IPS DF 6.9 (cell line): ENCODE results near the gene TRPC4.

ENCODE experiments used
- DNase-seq: peaks from one replicate; pipeline ENCODE4 v3.0.0-alpha.2; 2013; ENCODE audit warnings: low read depth, low spot score
- H3K27ac ChIP-seq: one replicate; pipeline ENCODE4 v1.5.1; 2013; ENCODE audit warnings: low read length, control low read depth
- H3K27me3 ChIP-seq: 2 replicates; pipeline ENCODE4 v1.6.1; 2013; ENCODE audit warnings: mild to moderate bottlenecking, low read length; ENCODE audit not compliant: control insufficient read depth, insufficient read depth
- H3K36me3 ChIP-seq: 2 replicates; pipeline ENCODE4 v1.6.1; 2013; ENCODE audit warnings: low read length; ENCODE audit not compliant: control insufficient read depth, insufficient read depth
- H3K4me1 ChIP-seq: 2 replicates; pipeline ENCODE4 v1.6.1; 2013; ENCODE audit warnings: low read length; ENCODE audit not compliant: control insufficient read depth, insufficient read depth
- H3K4me3 ChIP-seq: 2 replicates; pipeline ENCODE4 v1.5.1; 2013; ENCODE audit warnings: mild to moderate bottlenecking, low read length
- H3K9me3 ChIP-seq: 2 replicates; pipeline ENCODE4 v1.6.1; 2013; ENCODE audit warnings: low read length, inconsistent platforms; ENCODE audit not compliant: control insufficient read depth, insufficient read depth
- WGBS: extraction: QIAGEN DNeasy Blood & Tissue Kit; methylation state at CpG from one replicate; pipeline ENCODE4 v1.1.7; 2013; ENCODE audit warnings: mixed read lengths, missing lambda C conversion rate; ENCODE audit not compliant: insufficient read length, insufficient coverage; 5-methylcytosine and 5-hydroxymethylcytosine counted together

Gene TRPC4

GRCh38 chr13:37700887-37701286, 168.7 kb downstream of the TRPC4 start:
- DNase-seq = no peak
- Histone ChIP-seq H3K36me3 (no peaks in the 10 kb centered on the region), H3K27me3 (no peaks in the 10 kb centered on the region), H3K27ac (no peak overlapping the region), H3K4me1 (no peaks in the 10 kb centered on the region), H3K9me3 (no peaks in the 10 kb centered on the region), H3K4me3 (no peak overlapping the region)
- no CpG with 5 or more reads among the region's 2 CpGs for WGBS

GRCh38 chr13:37695200-37695599, 174.4 kb downstream of the TRPC4 start:
- H3K9me3 ChIP-seq = no peaks in the 10 kb centered on the region
- no peak for DNase-seq

GRCh38 chr13:37690361-37690760, 179.2 kb downstream of the TRPC4 start:
- H3K4me1 ChIP-seq = no peaks in the 10 kb centered on the region
- WGBS = no CpG with 5 or more reads among the region's 5 CpGs
- no peak overlapping the region for H3K27ac ChIP-seq
- H3K36me3 ChIP-seq = no peaks in the 10 kb centered on the region
- DNase-seq = no peak
- H3K27me3 ChIP-seq = no peaks in the 10 kb centered on the region
- H3K4me3 ChIP-seq = no peak overlapping the region
- no peaks in the 10 kb centered on the region for H3K9me3 ChIP-seq

More at GRCh38 chr13:37695200-37695599, 174.4 kb downstream of the TRPC4 start:
- Histone ChIP-seq H3K27ac (no peak overlapping the region), H3K4me1 (no peaks in the 10 kb centered on the region), H3K4me3 (no peak overlapping the region), H3K36me3 (no peaks in the 10 kb centered on the region), H3K27me3 (no peaks in the 10 kb centered on the region)
- WGBS = 100% methylated on average over 1 of the region's 3 CpGs

- H3K4me3 ChIP-seq = no peak overlapping the region
- WGBS = no CpG with 5 or more reads among the region's 2 CpGs
- no peaks in the 10 kb centered on the region for H3K4me1 ChIP-seq
- no peak overlapping the region for H3K27ac ChIP-seq
- no peaks in the 10 kb centered on the region for H3K27me3 ChIP-seq
- H3K9me3 ChIP-seq = no peaks in the 10 kb centered on the region
- no peaks in the 10 kb centered on the region for H3K36me3 ChIP-seq
- no peak for DNase-seq
Observed at GRCh38 chr13:37686501-37686900, 183.1 kb downstream of the TRPC4 start.

- Histone ChIP-seq H3K9me3 (no peaks in the 10 kb centered on the region), H3K36me3 (no peaks in the 10 kb centered on the region), H3K4me3 (no peak overlapping the region), H3K27me3 (no peaks in the 10 kb centered on the region), H3K27ac (no peak overlapping the region), H3K4me1 (no peaks in the 10 kb centered on the region)
- no CpG with 5 or more reads among the region's 5 CpGs for WGBS
- DNase-seq = no peak
Observed at GRCh38 chr13:37685206-37685605, 184.4 kb downstream of the TRPC4 start.

- Histone ChIP-seq H3K4me1 (no peaks in the 10 kb centered on the region), H3K4me3 (no peak overlapping the region), H3K9me3 (no peaks in the 10 kb centered on the region), H3K27me3 (no peaks in the 10 kb centered on the region), H3K36me3 (no peaks in the 10 kb centered on the region), H3K27ac (no peak overlapping the region)
- no peak for DNase-seq
- no CpG with 5 or more reads among the region's 3 CpGs for WGBS
Observed at GRCh38 chr13:37682496-37682895, 187.1 kb downstream of the TRPC4 start.

- H3K4me1 ChIP-seq = no peaks in the 10 kb centered on the region
- no peak overlapping the region for H3K4me3 ChIP-seq
- no peaks in the 10 kb centered on the region for H3K27me3 ChIP-seq
- no CpG with 5 or more reads among the region's 6 CpGs for WGBS
- no peak for DNase-seq
- H3K27ac ChIP-seq = no peak overlapping the region
- no peaks in the 10 kb centered on the region for H3K9me3 ChIP-seq
- no peaks in the 10 kb centered on the region for H3K36me3 ChIP-seq
Observed at GRCh38 chr13:37681281-37682032, 188.1 kb downstream of the TRPC4 start.

GRCh38 chr13:37680137-37680536, 189.4 kb downstream of the TRPC4 start:
- DNase-seq = no peak

GRCh38 chr13:37679043-37679442, 190.5 kb downstream of the TRPC4 start:
- Histone ChIP-seq H3K4me1 (no peaks in the 10 kb centered on the region), H3K4me3 (no peak overlapping the region), H3K27ac (no peak overlapping the region), H3K9me3 (no peaks in the 10 kb centered on the region), H3K27me3 (no peaks in the 10 kb centered on the region), H3K36me3 (no peaks in the 10 kb centered on the region)
- no CpG with 5 or more reads among the region's 2 CpGs for WGBS
- DNase-seq = no peak

More at GRCh38 chr13:37680137-37680536, 189.4 kb downstream of the TRPC4 start:
- Histone ChIP-seq H3K27ac (no peak overlapping the region), H3K4me3 (no peak overlapping the region), H3K27me3 (no peaks in the 10 kb centered on the region), H3K9me3 (no peaks in the 10 kb centered on the region), H3K4me1 (no peaks in the 10 kb centered on the region), H3K36me3 (no peaks in the 10 kb centered on the region)
- WGBS = no CpG with 5 or more reads among the region's 5 CpGs

- H3K4me1 ChIP-seq = no peaks in the 10 kb centered on the region
- H3K27ac ChIP-seq = no peak overlapping the region
- WGBS = no CpG with 5 or more reads among the region's 1 CpG
- no peaks in the 10 kb centered on the region for H3K36me3 ChIP-seq
- no peak overlapping the region for H3K4me3 ChIP-seq
- no peak for DNase-seq
- no peaks in the 10 kb centered on the region for H3K27me3 ChIP-seq
- no peaks in the 10 kb centered on the region for H3K9me3 ChIP-seq
Observed at GRCh38 chr13:37669845-37670244, 199.7 kb downstream of the TRPC4 start.

- H3K4me3 ChIP-seq = no peak overlapping the region
- H3K27me3 ChIP-seq = no peaks in the 10 kb centered on the region
- no peaks in the 10 kb centered on the region for H3K36me3 ChIP-seq
- no peaks in the 10 kb centered on the region for H3K9me3 ChIP-seq
- no CpG with 5 or more reads among the region's 3 CpGs for WGBS
- DNase-seq = no peak
- no peak overlapping the region for H3K27ac ChIP-seq
- H3K4me1 ChIP-seq = no peaks in the 10 kb centered on the region
Observed at GRCh38 chr13:37667702-37668101, 201.9 kb downstream of the TRPC4 start.
